ENCODE results near the gene TAP1.
A peak's percentile ranks its signal among the peaks of the same experiment; 100 is the strongest.

TAP1 gene

DNA sequence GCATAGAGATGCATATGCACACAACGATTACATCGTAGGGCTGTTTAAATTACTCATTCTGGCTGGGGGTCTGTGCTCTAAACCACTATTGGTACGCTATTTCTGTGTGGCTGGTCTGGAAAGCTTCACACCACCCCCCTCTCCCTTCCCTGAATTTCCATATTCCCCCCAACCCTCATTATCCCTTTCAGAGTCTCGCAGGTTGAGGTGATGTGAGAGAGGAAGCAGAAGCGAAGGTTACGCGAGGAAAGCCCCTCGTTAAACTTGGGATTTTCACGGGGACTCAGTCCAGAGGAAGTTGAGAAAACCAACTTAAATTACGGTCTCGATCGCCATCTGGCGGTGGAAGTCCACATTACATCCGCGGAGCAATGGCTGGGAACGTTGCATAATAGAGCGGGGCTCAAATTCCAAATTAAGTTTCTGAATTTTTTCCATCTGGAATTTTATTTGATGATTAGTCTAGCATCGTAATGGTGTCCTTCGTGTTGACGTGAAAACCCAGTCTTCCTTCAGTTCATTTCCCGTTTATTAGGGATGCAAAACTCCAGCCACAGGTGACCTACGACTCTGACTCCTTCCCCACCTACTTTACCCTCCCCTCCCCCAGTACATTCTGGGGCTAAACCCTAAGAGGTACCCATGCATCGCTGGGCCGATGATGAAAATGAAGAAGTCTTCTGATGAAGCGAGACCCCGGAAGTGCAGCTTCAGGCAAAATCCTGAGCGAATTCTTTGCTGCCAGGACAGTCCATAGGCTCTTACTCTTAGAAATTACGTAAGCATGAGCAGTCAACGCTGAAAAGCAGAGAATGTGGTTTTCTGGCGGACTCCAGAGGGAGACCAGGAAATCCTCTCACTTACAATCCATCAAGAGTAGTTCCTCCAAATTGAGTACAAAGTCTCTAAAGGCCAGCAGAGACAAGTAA is 56.4 kb downstream of the TAP1 start:
- DNase-seq, result peak; percentile 97
